HG03378 (cell line): ENCODE results near the gene OVCA2.
A peak's percentile ranks its signal among the peaks of the same experiment; 100 is the strongest.

Experiments used
- ATAC-seq: cut with Tn5 transposase; IDR thresholded peaks from one replicate; pipeline ENCODE4 v1.9.1; 2021; ENCODE audit warnings: mild to moderate bottlenecking, moderate library complexity; ENCODE audit not compliant: unreplicated experiment

OVCA2 gene

GRCh38 chr17:2030779-2031163, 11.1 kb upstream of the OVCA2 start:
- no peak for ATAC-seq

- no peak for ATAC-seq
Observed at GRCh38 chr17:2033153-2033552, 8.7 kb upstream of the OVCA2 start.

GRCh38 chr17:2034157-2034556, 7.7 kb upstream of the OVCA2 start:
- no peak for ATAC-seq

- ATAC-seq: no peak
Observed at GRCh38 chr17:2034806-2035540, 6.8 kb upstream of the OVCA2 start.

GRCh38 chr17:2035541-2036488, 6.0 kb upstream of the OVCA2 start:
- ATAC-seq: no peak

GRCh38 chr17:2037155-2037554, 4.7 kb upstream of the OVCA2 start:
- ATAC-seq: no peak

- no peak for ATAC-seq
Observed at GRCh38 chr17:2040219-2040827, 1.5 kb upstream of the OVCA2 start.

- no peak for ATAC-seq
Observed at GRCh38 chr17:2040942-2041560, 771 bp upstream of the OVCA2 start.

GRCh38 chr17:2042390-2042847, 597 bp downstream of the OVCA2 start:
- ATAC-seq: no peak

GRCh38 chr17:2042933-2043332, 1.1 kb downstream of the OVCA2 start:
- no peak for ATAC-seq

- ATAC-seq: no peak
Observed at GRCh38 chr17:2043785-2044184, 2.0 kb downstream of the OVCA2 start.

- ATAC-seq: no peak
Observed at GRCh38 chr17:2044263-2044894, 2.6 kb downstream of the OVCA2 start.

- no peak for ATAC-seq
Observed at GRCh38 chr17:2047590-2047989, 5.8 kb downstream of the OVCA2 start.

- no peak for ATAC-seq
Observed at GRCh38 chr17:2048805-2049204, 7.0 kb downstream of the OVCA2 start.

- peak; percentile 46 for ATAC-seq
Observed at GRCh38 chr17:2049333-2050299, 7.8 kb downstream of the OVCA2 start.

GRCh38 chr17:2050300-2051060, 8.7 kb downstream of the OVCA2 start:
- no peak for ATAC-seq

- no peak for ATAC-seq
Observed at GRCh38 chr17:2051061-2051932, 9.5 kb downstream of the OVCA2 start.
